ENCODE measurements around the gene PPM1H. TPM values are rescaled to one million over a fixed set of nuclear protein-coding genes. Genes with fewer than 3 reads are reported as not detected.

The PPM1H gene
- total and polyA plus RNA-seq, 4 donors: 2.3 to 7.2 (median 4.1) TPM

DNA sequence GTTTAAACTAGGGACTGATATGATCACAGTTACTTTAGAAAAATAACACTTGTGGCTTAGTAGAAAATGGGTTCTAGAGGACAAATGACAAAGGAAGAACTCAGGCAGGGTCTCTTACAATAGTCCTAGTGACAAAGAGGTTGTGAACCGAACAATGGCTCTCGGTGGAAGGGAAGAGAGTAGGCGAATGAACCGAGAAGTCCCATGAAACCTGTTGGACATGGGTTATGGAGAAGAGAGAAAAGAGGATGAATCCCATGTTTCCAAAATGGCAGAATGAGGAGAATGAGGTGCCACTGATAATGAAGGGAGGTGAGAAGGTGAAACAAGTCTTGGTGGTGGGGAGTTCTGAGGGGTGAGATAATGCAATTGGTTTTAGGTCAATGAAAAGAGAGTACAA is 94.1 kb downstream of the PPM1H start (continued):
- TF ChIP-seq, protein P1, sequence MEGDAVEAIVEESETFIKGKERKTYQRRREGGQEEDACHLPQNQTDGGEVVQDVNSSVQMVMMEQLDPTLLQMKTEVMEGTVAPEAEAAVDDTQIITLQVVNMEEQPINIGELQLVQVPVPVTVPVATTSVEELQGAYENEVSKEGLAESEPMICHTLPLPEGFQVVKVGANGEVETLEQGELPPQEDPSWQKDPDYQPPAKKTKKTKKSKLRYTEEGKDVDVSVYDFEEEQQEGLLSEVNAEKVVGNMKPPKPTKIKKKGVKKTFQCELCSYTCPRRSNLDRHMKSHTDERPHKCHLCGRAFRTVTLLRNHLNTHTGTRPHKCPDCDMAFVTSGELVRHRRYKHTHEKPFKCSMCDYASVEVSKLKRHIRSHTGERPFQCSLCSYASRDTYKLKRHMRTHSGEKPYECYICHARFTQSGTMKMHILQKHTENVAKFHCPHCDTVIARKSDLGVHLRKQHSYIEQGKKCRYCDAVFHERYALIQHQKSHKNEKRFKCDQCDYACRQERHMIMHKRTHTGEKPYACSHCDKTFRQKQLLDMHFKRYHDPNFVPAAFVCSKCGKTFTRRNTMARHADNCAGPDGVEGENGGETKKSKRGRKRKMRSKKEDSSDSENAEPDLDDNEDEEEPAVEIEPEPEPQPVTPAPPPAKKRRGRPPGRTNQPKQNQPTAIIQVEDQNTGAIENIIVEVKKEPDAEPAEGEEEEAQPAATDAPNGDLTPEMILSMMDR (IDR thresholded peaks at IDR 0.05; ENCODE audit: low read depth, low read length, missing input control): no peak
- TF ChIP-seq SP1 (IDR thresholded peaks at IDR 0.05) (no peak), EGR1 (IDR thresholded peaks at IDR 0.05; ENCODE audit: low read depth in 2 of 2) (no peak), GABPA (IDR thresholded peaks at IDR 0.05 in 1 of 2, conservative IDR thresholded peaks at IDR 0.05 in 1 of 2) (no peak)

DNA sequence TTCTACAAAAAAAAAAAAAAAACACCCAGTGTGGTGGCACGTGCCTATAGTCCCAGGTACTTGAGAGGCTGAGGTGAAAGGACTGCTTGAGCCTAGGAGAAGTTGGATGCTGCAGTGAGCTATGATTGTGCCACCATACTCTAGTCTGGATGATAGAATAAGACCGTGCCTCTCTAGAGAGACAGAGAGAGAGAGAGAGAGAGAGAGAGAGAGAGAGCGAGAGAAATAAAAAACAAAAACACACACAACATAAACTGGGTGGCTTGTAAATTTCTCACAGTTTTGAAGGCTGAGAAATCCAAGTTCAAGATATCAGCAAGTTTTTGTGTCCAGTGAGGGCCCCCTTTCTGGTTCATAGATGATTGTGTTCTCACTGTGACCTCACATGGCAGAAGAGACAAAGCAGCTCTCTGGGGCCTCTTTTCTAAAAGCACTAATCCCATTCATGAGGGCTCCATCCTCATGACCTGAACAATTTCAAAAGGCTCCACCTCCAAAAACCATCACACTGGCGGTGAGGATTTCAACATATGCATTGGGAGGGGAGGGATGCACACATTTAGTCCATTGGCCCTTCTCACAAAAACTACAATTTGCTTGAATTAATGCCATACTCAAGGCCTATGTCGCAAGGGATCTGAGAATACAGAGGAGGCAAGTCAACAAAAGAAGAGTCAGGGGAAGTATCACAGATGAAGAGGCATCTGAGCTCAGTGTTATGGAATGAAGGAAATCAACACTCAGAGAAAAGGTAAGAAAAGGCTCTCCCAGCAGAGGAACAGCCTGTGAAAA is 94.9 kb downstream of the PPM1H start:
- H3K27me3 ChIP-seq (ENCODE audit: control insufficient read depth in 4 of 4, insufficient read depth in 4 of 4, low read length in 3 of 4): no peaks in the 10 kb centered on the region
- peaks cover 0 to 12% (median 1%) of the 10 kb centered on the region in 4 donors for H3K4me1 ChIP-seq (ENCODE audit: control insufficient read depth in 4 of 4, insufficient read depth in 4 of 4, low read length in 3 of 4)
- no peaks in the 10 kb centered on the region for H3K9me3 ChIP-seq (ENCODE audit: control insufficient read depth in 4 of 4, low read length in 3 of 4)
- whole genome bisulfite sequencing: 96% methylated on average over 5 of the region's 5 CpGs
- no peak overlapping the region for H3K27ac ChIP-seq (ENCODE audit: low read depth in 1 of 2, low read length in 2 of 2)
- no peaks in the 10 kb centered on the region for H3K36me3 ChIP-seq (ENCODE audit: control insufficient read depth in 4 of 4, insufficient read depth in 3 of 4, low read depth in 1 of 4, low read length in 3 of 4)
- TF ChIP-seq RXRA (IDR thresholded peaks at IDR 0.05): no peak
- TF ChIP-seq, protein P2, sequence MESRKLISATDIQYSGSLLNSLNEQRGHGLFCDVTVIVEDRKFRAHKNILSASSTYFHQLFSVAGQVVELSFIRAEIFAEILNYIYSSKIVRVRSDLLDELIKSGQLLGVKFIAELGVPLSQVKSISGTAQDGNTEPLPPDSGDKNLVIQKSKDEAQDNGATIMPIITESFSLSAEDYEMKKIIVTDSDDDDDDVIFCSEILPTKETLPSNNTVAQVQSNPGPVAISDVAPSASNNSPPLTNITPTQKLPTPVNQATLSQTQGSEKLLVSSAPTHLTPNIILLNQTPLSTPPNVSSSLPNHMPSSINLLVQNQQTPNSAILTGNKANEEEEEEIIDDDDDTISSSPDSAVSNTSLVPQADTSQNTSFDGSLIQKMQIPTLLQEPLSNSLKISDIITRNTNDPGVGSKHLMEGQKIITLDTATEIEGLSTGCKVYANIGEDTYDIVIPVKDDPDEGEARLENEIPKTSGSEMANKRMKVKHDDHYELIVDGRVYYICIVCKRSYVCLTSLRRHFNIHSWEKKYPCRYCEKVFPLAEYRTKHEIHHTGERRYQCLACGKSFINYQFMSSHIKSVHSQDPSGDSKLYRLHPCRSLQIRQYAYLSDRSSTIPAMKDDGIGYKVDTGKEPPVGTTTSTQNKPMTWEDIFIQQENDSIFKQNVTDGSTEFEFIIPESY (IDR thresholded peaks at IDR 0.05): no peak
- no peak for TF ChIP-seq HNF4G (IDR thresholded peaks at IDR 0.05)
- no peak for TF ChIP-seq JUND (IDR thresholded peaks at IDR 0.05)
- TF ChIP-seq FOXA2 (IDR thresholded peaks at IDR 0.05): no peak
- no peak for TF ChIP-seq FOXA1 (IDR thresholded peaks at IDR 0.05)
- no peak for TF ChIP-seq RAD21 (IDR thresholded peaks at IDR 0.05)
- TF ChIP-seq TAF1 (conservative IDR thresholded peaks at IDR 0.05): no peak
- no peak for TF ChIP-seq SP1 (IDR thresholded peaks at IDR 0.05)
- TF ChIP-seq, protein P3, sequence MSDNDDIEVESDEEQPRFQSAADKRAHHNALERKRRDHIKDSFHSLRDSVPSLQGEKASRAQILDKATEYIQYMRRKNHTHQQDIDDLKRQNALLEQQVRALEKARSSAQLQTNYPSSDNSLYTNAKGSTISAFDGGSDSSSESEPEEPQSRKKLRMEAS (IDR thresholded peaks at IDR 0.05): no peak
- TF ChIP-seq, protein P1 (IDR thresholded peaks at IDR 0.05; ENCODE audit: low read depth, low read length, missing input control): no peak
- no peak for TF ChIP-seq GABPA (IDR thresholded peaks at IDR 0.05 in 1 of 2, conservative IDR thresholded peaks at IDR 0.05 in 1 of 2)
- H3K9ac ChIP-seq (ENCODE audit: low read depth in 1 of 2, low read length in 2 of 2): no peak overlapping the region
- DNase-seq (ENCODE audit: low spot score): no peak
- no peak overlapping the region for H3K4me3 ChIP-seq (ENCODE audit: low read depth in 1 of 3, low read length in 3 of 3)

All from liver (tissue), 9 donors.